Measurements from ENCODE around the gene NGB. TPM values are rescaled to one million over a fixed set of nuclear protein-coding genes. Genes with fewer than 3 reads are reported as not detected.

The NGB gene
- total and polyA plus RNA-seq, 2 of the 8 experiments (the other 6 are each of a cell fraction or from before 2014, with no cell fraction given) = 0.30 to 0.60 TPM

GRCh38 chr14:77290705-77291104 is 19.7 kb upstream of the NGB start:
- no peak overlapping the region for H3K4ac ChIP-seq (replicated peaks; ENCODE audit: insufficient read length, low read depth, low read length)
- H3K14ac ChIP-seq (ENCODE audit: insufficient read length) = no peak overlapping the region
- DNase-seq (ENCODE audit: low read depth in 1 of 2, low spot score in 2 of 2) (no peak), FAIRE-seq (no peak)
- H2BK20ac ChIP-seq (ENCODE audit: low read length) = no peak overlapping the region
- H2AFZ ChIP-seq (ENCODE audit: low read length) = no peak overlapping the region
- no peak overlapping the region for H4K91ac ChIP-seq (replicated peaks; ENCODE audit: insufficient read length, low read length)
- no peak overlapping the region for H3K4me2 ChIP-seq (ENCODE audit: insufficient read depth in 1 of 2, low read depth in 2 of 2, low read length in 2 of 2)
- WGBS, 2 experiments (ENCODE audit: extremely low coverage in 1 of 2, insufficient coverage in 1 of 2, insufficient read length in 1 of 2, insufficient replicate concordance in 2 of 2, low coverage in 1 of 2, low lambda C conversion rate in 2 of 2, missing lambda C conversion rate in 1 of 2) = 90% methylated on average over 4 of the region's 4 CpGs; no CpG with 5 or more reads in 1 of the 2 experiments
- H3K23ac ChIP-seq (ENCODE audit: insufficient read length) = no peak overlapping the region
- peaks cover 0 to 12% (median 8%) of the 10 kb centered on the region in 4 experiments; a peak in 7 of 8 replicates for H3K36me3 ChIP-seq (ENCODE audit: control insufficient read depth in 2 of 4, insufficient read depth in 4 of 4, low read length in 3 of 4)
- H3K18ac ChIP-seq (ENCODE audit: extremely low read depth, low read length) = no peak overlapping the region
- ChIA-PET POLR2A (ENCODE audit: partially characterized antibody) (interaction anchor here (1.0 kb wide), 1 partner anchor 12 kb away, joined by 3 read pairs; no protein-coding TSS in a partner anchor), CTCF (ENCODE audit: partially characterized antibody) (interaction anchor here (0.6 to 22.3 kb wide), 23 partner anchors 9 to 259 kb away, joined by 3 to 353 read pairs (median 4); partner anchors contain the start of genes SAMD15 and TMED8)
- H4K8ac ChIP-seq (ENCODE audit: extremely low read depth, insufficient read depth, low read length) = no peak overlapping the region; the same call in 1 of the 2 replicates
- no peak overlapping the region for H3K27ac ChIP-seq (ENCODE audit: low read depth, low read length)
- H2BK12ac ChIP-seq (ENCODE audit: low read depth, low read length) = no peak overlapping the region
- H4K5ac ChIP-seq (ENCODE audit: insufficient read length, low read depth, low read length) = no peak overlapping the region
- no peaks in the 10 kb centered on the region for H3K79me1 ChIP-seq (ENCODE audit: low read depth, low read length)
- H3K27me3 ChIP-seq (replicated peaks in 1 of 4; ENCODE audit: control insufficient read depth in 3 of 4, extremely low read depth in 1 of 4, insufficient read depth in 3 of 4, low read length in 3 of 4) = no peaks in the 10 kb centered on the region
- no peak overlapping the region for H3K9ac ChIP-seq (replicated peaks in 1 of 4; ENCODE audit: extremely low read depth in 1 of 4, low read depth in 3 of 4, low read length in 3 of 4)
- no peak overlapping the region for H2BK5ac ChIP-seq (ENCODE audit: low read depth, low read length)
- H3K56ac ChIP-seq (replicated peaks; ENCODE audit: insufficient read length, low read depth, low read length) = no peak overlapping the region
- TF ChIP-seq RAD21 (IDR thresholded peaks at IDR 0.05 in 1 of 2, conservative IDR thresholded peaks at IDR 0.05 in 1 of 2; ENCODE audit: low read depth in 2 of 2, low read length in 2 of 2) (peak; percentile 11 to 44; a peak in 2 of 4 replicates), YY1 (IDR thresholded peaks at IDR 0.05; ENCODE audit: low read depth, low read length) (no peak), CTCF (IDR thresholded peaks at IDR 0.05; ENCODE audit: control extremely low read depth in 1 of 3, insufficient read depth in 1 of 3, low read depth in 1 of 3, low read length in 3 of 3) (peak; percentile 27 to 49 (median 45))
- TF ChIP-seq, protein P1, sequence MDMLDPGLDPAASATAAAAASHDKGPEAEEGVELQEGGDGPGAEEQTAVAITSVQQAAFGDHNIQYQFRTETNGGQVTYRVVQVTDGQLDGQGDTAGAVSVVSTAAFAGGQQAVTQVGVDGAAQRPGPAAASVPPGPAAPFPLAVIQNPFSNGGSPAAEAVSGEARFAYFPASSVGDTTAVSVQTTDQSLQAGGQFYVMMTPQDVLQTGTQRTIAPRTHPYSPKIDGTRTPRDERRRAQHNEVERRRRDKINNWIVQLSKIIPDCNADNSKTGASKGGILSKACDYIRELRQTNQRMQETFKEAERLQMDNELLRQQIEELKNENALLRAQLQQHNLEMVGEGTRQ (IDR thresholded peaks at IDR 0.05; ENCODE audit: low read length) = no peak
- H3K4me1 ChIP-seq (replicated peaks in 1 of 4; ENCODE audit: control insufficient read depth in 3 of 4, insufficient read depth in 4 of 4, low read length in 3 of 4) = no peaks in the 10 kb centered on the region
- H3K23me2 ChIP-seq (ENCODE audit: low read depth, low read length) = no peaks in the 10 kb centered on the region
- no peaks in the 10 kb centered on the region for H3K9me3 ChIP-seq (ENCODE audit: insufficient read depth in 2 of 2, low read depth in 1 of 2, low read length in 1 of 2)
- no peak overlapping the region for H2BK15ac ChIP-seq (ENCODE audit: low read length)
- no peaks in the 10 kb centered on the region for H3K79me2 ChIP-seq (ENCODE audit: control insufficient read depth in 1 of 2, insufficient read depth in 2 of 2, low read length in 2 of 2)
- H3K4me3 ChIP-seq (ENCODE audit: extremely low read depth in 1 of 4, insufficient read depth in 2 of 4, low read depth in 3 of 4, low read length in 4 of 4) = no peak overlapping the region
- no peak overlapping the region for H2AK5ac ChIP-seq (ENCODE audit: low read depth, low read length)
- no peak overlapping the region for H2BK120ac ChIP-seq (replicated peaks; ENCODE audit: low read depth, low read length)
- peaks cover 0 to 1% of the 10 kb centered on the region in 2 experiments for H4K20me1 ChIP-seq (replicated peaks in 1 of 2; ENCODE audit: control insufficient read depth in 1 of 2, insufficient read depth in 2 of 2, low read length in 2 of 2)

Measured in H1 (cell line).